Stimulated activated CD8-positive, alpha-beta memory T cell treated with anti-CD3 and anti-CD28 coated beads, Interleukin-4, amount 100 ng/mL, for 1 hour (primary cell): ENCODE measurements around the gene FRMD4A.
"Not testable (repeated sequence)": the region's sequence is repeated elsewhere in the genome, so short reads cannot be mapped to it uniquely, and the experiment has no call there.

ENCODE experiments used
- DNase-seq, 2 donors: peaks; one replicate each; pipeline ENCODE4 v3.0.0-alpha.2; 2020; ENCODE audit warnings: low read depth in 2 of 2, low spot score in 1 of 2

Gene FRMD4A

DNA sequence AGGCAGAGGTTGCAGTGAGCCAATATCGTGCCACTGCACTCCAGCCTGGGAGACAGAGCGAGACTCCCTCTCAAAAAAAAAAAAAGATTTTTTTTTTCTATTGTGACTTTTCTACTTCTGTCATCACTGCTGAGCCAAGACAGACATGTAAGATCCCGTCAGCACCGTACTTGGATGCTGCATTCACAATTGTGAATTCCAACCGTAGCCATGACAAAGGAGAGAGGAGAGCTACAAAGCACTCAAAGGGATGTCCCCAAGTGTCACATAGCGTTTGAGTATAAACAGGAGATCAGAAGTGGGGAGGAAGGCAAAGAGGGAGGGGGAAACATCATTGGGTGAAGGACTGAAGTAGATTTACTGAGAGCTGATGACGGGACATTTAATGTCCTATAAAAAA lies 599.8 kb downstream of the FRMD4A start:
- DNase-seq: no peak

DNA sequence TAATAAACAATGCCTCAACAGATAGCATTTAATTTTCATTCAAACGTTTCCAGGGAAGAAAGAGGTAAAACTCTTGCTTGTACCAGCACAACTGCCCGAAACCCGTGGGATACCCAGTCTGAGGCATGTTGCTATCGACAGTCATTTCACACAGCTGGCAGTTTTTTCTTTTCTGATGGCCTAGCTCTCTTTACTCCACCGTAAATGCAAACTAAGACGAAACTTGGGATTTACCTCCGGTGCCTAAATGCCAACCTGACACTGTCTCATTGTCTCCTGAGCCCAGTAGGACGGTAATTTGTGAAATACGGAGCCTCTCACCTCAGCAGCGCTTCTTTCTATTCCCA lies 600.4 kb downstream of the FRMD4A start:
- no peak for DNase-seq

DNA sequence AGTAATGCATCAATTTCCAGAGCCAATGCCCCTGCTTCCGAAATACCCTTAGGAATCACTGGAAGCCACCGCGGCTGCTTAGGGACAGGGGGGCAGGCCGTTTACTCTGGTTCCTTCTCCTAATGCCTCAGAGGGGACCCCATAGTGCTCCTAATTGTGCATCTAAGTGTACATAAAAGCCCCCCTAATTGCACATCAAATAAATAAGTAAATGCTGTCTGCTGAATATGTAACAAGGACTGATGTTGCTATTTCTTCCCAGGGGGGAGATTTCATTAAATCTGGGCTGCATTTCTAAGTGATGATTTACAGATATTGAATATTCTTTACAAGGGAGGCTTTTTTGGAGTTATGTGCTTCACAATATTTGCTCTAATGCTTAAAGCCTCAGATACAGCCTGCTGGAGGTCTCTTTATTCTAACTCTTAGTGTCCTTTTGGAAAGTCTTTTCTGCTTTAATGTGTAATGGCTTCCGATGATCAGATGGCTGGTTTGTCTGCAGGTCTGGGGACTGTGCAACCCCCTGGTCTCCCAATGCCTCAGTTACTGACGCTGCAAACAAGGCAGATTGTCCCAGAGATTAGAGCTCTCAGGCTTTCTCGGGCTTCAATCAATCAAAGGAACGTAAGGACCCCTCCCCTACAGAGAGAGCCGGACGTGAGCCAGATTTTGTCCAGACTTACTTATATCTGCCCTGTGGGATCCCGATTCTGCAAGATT lies 601.0 kb downstream of the FRMD4A start:
- no peak for DNase-seq

DNA sequence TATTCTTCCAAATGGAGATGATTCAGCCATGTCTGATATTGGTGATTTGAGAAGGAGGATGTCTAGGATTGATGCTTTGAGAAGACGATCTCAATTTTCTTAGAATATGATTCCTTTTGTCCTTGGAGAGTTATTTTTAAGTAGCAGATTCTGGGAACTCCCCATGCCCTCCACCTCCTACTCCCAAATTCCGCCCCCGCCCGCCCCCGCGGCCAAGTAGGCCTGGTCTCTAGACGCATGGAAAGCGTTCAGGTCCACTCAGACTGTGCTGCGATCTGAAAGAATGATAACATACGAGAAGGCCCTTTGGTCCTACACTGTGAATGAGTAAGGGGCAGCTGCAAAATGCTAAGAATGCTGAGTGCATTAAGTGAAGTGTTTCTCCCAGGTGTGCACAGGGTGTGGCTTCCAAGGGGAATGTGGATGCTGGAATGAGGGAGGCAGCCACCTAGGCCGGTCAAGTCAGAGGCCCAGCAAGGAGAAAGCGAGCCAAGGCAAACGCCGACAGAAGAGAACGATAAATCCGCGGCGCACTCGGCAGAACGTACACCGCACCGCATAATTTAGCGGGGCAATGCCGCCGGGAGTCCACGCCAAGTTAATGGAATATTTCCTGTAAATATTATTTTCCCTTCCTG lies 601.7 kb downstream of the FRMD4A start:
- DNase-seq: no peak

DNA sequence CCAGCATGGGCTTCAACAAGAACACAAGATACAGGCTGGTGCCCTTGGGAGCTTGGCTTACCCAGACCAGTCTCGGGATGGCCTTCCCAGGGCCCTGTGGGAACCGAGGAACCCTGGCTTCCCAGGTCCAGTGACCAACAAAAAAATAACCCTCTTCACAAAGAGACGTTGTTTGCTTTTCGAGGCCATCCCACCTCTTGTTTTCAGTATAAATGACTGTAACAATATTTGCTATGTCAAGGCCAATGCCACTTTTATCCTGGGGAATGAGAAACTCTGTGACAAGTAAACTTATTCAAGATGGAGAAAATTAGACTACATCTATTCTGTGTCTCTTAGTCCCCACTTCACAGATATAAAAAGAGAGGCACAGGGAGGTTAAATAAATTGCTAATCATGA lies 605.1 kb downstream of the FRMD4A start:
- no peak for DNase-seq

DNA sequence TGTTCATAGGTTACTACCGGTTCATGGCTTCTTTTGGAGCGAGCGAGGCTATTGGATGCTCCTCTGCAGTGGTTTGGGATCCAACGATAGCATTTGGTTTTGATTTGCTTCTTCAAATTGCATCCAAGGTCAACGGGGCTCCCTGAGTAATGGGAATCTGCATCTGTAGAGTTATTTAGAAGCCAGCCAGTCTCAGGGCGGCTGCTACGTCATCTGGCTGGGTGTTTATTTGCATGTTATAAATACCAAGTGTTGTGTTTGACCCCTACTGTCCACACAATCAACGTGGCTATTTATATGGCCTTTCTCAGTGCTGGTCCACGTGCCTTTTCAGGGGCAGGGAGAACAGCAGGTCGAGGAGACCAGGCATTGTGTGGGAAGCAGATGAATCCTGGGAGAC lies 606.2 kb downstream of the FRMD4A start:
- no peak for DNase-seq

DNA sequence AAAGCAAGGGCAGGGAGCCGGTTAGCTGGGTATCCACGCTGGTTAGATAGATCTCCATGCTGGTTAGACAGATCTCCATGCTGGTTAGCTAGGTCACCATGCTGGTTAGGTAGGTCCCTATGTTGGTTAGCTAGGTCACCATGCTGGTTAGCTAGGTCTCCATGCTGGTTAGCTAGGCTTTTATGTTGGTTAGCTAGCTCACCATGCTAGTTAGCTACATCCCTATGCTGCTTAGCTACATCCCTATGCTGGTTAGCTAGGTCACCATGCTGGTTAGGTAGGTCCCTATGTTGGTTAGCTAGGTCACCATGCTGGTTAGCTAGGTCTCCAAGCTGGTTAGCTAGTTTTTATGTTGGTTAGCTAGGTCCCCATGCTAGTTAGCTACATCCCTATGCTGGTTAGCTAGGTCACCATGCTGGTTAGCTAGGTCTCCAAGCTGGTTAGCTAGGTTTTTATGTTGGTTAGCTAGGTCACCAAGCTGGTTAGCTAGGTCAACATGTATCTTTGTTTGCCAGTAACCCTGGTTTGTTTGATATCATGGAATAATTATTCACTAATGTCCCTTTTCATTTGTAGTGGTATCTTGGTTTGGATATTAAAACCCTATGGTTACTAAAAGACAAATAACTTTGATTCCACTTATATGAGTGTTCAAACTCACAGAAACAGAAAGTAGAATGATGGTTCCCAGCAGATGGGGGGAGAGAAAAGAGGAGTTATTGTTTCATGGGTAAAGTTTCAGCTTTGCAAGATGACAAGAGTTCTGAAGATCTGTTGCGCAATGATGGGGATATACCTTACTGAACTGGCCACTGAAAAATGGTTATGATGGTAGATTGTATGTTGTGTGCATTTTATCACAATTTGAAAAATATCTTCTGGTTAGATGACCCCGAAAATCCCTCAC lies 607.7 kb downstream of the FRMD4A start:
- no peak for DNase-seq

DNA sequence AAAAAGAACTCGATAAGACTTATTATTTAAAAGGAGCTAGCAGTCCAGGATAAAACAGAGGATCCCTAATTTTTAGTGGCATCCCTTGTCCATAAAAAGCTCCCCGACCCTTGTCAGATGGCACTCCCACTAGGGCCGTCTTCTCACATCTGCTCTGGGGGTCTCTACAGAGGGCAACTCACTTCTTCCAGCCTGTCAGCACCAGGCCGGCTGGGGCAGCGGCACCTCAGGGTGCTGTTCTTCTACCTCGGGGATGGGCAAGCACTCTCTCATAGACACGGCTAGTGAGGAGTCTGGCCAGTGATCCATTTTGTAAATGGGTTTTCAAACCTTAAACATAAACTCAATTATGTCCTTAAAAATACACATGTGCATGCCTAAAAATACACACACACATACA lies 609.2 kb downstream of the FRMD4A start:
- DNase-seq: no peak

DNA sequence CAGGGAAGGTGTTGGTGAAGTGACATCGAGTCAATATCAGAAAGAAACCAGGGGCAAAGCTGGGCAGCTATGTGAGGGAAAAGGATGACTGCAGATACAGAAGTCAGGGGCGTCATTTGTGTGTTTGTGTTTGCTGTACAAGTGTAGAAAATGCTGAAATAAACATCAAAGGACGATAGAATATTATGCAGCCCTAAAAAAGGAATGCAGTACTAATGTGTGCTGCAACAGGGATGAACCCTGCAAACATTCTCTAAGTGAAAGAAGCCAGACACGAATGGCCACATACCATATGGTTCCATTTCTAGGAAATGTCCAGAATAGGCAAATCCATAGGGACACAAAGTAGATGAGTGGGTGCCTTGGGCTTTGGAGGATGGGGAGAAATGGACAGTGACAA lies 610.0 kb downstream of the FRMD4A start:
- no peak for DNase-seq

DNA sequence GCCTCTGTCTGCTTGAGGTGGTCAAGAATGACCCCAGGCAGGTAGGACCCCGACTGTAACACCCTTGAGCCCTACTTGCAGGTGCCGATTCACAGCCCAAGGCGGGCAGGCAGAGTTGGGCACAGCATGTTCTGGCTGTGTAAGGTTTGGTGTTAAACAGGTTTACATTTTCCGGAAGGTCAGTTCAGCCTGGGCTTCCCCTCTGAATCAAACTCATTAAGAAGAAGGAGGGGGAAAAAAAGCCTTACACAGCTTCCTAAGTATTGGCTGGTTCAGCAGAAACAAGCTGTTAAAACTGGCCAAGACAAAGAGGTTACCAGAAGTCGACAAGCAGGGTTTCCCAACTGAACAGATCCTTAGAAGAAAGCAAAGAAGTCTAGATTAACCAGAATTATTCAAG lies 611.3 kb downstream of the FRMD4A start:
- DNase-seq: no peak

DNA sequence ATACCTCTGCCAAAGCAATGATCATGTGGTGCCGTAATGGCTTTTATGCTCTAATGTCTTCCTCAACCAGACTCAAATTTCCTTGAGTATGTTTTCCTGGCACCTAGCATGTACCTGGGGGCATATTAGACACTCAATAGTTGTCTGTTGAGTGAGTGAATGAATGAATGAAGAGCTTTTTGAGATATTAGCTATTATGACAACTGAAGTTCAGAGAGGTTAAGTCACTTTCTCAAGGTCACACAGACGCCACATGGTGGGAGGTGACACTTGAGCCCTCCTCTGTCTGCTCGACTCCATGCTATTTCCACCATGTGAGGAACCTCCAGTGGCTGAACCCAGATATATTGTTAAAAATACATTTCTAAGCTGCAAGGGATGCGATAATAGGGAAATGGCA lies 611.9 kb downstream of the FRMD4A start:
- no peak for DNase-seq

DNA sequence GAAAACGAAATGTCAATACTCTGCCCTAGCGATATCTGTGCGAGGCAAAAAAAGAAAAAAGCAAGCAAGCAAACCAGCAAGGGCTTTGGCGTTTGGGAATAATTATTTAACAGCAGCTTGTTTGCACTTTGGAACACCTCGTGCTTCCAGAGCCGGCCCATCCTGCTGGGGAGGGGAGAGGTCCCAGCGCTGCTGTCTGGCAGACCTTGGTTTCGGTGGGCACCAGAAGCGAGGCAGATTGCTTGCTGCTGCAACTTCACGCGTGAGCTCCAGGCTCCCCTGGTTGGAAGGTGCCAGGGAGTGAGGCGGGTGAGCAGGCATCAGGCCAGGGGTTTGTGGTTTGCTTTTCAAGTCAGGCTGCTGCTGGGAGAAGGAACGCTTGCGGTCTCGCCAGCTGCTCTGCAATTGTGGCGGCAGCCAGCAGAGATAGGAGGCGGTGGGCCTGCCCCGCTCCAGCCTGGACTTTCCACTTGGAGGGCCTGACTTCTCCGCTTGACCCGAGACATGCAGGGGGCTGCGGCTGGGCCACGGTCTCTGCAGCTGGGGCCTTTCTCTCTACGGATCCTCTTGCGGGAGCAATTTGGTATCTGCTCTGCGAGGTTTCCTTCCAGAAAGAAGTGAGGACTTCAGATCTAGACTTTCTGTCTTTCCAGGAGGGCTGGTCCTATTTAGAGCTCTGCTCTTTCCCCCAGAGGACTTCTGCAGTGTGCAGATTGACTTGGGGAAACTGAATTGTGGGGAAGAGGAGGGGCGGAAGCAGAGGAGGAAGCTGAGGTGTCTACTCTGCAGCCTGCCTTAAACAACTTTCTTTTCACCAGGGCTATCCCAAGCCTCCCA lies 612.6 kb downstream of the FRMD4A start:
- no peak for DNase-seq

DNA sequence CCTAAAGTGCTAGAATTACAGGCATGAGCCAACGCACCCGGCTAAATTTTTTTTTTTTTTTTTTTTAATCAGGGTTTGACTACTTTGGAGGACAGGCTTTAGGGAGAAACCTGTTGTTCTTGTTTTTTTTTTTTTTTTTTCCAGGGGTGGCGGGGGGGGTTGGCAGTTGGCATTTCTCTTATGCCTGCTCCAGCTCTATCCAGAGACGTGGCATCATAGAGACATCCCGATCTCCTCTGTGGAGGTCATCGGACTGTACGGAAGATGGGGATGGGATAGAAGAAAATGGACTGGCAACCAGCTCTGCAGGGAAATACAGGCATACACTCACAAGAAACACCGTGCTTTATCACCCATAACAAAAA lies 613.2 kb downstream of the FRMD4A start:
- DNase-seq: no peak

DNA sequence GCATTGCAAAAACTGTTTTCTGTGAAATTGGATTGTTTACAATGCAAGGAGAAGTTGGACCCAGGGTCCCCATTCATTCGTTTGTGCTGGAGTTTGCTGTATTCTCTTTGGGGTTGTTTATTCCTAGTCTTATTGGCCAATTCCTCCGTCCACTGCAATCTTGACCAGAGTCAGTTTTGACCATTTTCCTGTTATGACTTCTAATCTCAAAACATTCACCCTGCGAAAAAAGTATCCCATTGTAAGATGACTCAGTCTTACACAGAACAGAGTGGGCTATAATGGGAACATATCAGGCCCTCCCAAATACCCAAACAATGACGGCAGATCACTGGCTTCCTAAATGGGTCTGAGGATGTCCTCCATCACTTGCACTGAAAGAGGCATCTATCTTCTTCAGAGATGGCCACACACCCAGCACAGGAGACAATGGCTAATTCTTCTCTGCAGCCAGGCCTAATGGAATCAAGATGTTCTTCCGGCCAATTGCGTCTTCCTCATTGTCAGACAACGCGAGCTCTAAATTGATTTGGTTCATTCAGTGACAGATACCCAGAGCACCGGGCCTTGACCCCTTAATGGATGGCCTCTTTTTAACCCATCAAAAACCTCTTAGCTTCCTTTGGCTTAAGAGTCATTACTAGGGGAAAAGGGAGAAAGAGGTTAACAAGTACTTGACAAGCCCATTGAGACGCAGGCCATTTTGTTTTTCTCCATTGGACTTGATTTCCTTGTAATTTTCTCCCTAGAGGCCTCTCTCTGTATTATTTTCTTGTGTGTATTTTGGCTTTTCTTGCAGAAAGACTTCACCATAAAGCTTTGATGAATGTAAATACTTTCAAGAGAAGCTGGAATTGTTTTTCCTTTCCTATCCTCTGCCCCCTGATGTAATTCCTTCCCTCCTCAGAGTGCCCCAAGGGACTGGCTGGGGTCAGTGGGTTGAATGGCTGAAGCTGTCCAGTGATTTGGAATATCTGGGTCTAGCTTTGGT lies 614.3 kb downstream of the FRMD4A start:
- no peak for DNase-seq

DNA sequence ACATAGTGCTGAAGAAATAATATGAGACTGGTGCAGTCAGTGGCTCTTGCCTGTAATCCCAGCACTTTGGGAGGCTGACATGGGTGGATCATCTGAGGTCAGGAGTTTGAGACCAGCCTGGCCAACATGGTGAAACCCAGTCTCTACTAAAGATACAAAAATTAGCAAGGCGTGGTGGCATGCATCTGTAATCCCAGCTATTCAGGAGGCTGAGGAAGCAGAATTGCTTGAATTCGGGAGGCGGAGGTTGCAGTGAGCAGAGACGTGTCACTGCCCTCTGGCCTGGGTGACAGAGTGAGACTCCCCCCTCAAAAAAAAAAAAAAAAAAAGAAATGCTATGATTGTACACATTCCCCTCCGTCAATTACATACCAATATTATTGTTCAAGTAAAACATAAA lies 615.1 kb downstream of the FRMD4A start:
- not testable (repeated sequence) for DNase-seq

DNA sequence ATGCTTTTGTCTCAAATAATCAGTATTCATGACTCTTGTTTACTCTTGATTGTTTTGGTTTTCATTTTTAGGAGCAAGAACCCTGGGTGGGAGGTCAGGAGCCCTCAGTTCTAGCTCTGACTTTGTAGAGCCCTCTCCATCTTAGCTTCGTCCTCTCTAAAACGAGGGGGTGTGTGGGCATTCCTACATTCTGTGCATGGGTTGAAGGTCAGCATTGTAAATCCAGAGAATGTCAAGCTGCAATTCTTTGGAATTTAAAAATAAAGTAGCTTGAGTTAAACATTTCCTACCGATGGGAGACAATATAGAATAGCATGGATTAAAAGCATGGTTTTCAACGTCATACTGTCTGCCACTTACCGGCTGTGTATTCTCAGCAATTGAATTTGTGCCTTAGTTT lies 615.6 kb downstream of the FRMD4A start:
- DNase-seq: no peak

DNA sequence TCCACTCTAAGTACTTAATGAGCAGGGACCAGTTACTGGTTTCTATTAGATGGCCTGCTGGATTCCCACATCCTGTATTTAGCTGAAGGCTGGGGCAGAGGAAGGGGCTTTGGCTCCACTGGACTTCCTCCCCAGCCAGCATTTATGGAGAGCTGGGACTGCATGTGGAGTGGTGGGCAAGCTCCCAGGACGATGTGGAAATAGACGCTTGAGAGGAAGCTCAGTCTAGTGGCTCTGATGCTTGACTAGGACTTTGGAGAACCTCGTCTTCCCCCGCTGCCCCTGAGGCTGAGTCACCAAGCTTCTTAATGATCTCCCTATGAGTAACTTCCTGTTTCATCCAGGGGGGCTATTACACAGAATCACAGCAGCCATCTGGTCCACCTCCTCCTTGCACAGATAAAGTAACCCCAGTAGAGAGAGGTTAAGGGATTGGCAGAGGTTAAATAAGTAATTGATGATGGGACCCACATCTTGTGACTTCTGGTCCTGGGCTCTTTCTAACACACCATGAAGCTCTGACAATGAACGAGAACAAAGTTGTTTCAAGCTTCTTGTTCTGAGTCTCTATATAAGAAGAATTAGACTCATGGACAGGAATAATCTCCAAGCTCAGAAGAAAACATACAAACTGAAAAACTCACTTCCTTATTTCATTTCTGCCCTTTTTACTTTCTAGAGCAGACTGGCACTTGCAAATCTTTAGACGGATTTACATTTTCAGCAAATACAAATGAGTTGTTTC lies 617.7 kb downstream of the FRMD4A start:
- DNase-seq: no peak

DNA sequence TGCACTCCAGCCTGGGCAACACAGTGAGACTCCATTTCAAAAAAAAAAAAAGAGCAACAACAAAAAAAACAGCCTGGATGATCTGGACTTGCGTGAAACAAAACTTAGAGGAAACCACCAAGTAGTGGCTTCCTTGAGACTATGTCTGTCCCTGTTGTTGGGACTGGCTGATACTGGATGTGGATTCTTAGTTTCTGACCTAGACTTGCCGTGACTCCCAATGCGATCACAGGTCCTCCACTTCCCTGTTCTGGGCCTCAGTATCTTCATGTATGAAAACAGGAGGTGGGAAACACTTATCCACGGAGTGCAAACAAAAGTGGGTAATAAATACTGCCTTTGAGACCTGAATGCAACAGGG lies 618.3 kb downstream of the FRMD4A start:
- DNase-seq: no peak

DNA sequence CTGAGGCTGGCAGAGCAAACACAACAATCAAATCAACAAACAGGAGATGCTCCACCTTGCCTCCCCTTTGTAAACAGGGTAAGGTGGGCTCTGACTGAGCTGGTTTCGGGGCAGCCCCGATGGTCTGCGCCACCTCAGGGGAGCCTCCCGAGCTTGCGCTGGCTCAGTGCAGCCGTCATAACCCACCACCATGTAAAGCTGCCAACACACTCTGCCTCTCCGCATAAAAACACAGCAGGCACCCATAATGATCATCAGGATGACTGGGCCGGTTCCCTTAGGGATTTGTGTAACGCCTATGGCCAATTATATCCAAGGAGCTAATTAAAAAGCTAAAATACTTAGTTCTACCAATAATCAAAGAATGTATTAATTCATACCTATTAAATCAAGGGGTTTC lies 619.4 kb downstream of the FRMD4A start:
- DNase-seq: no peak
